ENCODE data around the gene FHOD1. TPM values are rescaled to one million over a fixed set of nuclear protein-coding genes. Genes with fewer than 3 reads are reported as not detected.

Gene FHOD1
- total and polyA plus RNA-seq, 2 of the 4 experiments (the other 2 are of a cell fraction): 13.8 to 64.0 TPM

DNA sequence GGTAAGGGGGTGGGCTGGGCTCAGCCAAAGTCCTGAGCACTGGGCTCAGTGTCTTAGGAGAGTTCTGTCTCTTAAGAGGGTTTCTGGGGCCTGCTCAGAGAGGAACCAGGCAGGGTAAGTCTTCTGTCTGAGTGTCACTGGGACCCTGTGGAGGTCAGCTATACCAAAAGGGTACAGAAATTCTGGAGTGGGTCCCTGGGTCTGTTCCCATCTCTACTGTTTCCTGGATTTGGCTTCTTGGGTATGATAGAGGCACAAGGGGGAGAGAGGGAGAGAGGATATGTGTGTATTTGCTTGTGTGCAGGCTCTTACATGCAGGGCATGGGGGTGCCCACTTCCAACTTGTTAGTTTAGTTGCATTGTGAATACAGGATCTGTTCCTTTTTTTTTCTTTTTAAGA is 53.7 kb downstream of the FHOD1 start:
- no peak overlapping the region for H3K14ac ChIP-seq (replicated peaks; ENCODE audit: low read depth, low read length)
- peaks cover 34% of the 10 kb centered on the region for H4K20me1 ChIP-seq (ENCODE audit: insufficient read depth, low read length)
- H2BK20ac ChIP-seq (ENCODE audit: low read depth, low read length): no peak overlapping the region
- no peak overlapping the region for H2AK5ac ChIP-seq (ENCODE audit: low read depth, low read length)
- ATAC-seq (ENCODE audit: low read depth): no peak
- no peak overlapping the region for H3K56ac ChIP-seq (ENCODE audit: extremely low read depth, insufficient read depth, low read length)
- H3K4me3 ChIP-seq (ENCODE audit: insufficient read depth, low read depth, low read length): no peak overlapping the region
- H3K4me1 ChIP-seq (ENCODE audit: control insufficient read depth, insufficient read depth, low read length): peaks cover 15% of the 10 kb centered on the region
- H3K18ac ChIP-seq (ENCODE audit: low read depth, low read length): no peak overlapping the region
- no TSS peak for BruUV-seq (replicated peaks)
- H2BK15ac ChIP-seq (ENCODE audit: low read depth, low read length): no peak overlapping the region
- intact Hi-C loops (cut with micrococcal nuclease): no loop called here
- H2AK9ac ChIP-seq (replicated peaks; ENCODE audit: low read depth, low read length, poor library complexity): no peak overlapping the region
- POLR2A ChIA-PET (ENCODE audit: unreplicated experiment): no interaction called here
- no peak overlapping the region for H3K4ac ChIP-seq (ENCODE audit: low read depth, low read length)
- in situ Hi-C loops (cut with MboI; ENCODE audit: low sequenced_read_pairs): no loop called here
- no peak overlapping the region for H2BK120ac ChIP-seq (ENCODE audit: low read depth, low read length)
- H3K4me2 ChIP-seq (ENCODE audit: low read depth, low read length): peak overlapping the region; percentile 75
- H3K9me1 ChIP-seq (ENCODE audit: insufficient read depth, low read length): peaks cover 23% of the 10 kb centered on the region
- H3K23ac ChIP-seq (ENCODE audit: low read depth, low read length): peak overlapping the region; percentile 24
- no peak overlapping the region for H2AFZ ChIP-seq (replicated peaks; ENCODE audit: low read length, poor library complexity)
- H4K5ac ChIP-seq (ENCODE audit: low read depth, low read length): no peak overlapping the region
- peaks cover 51% of the 10 kb centered on the region for H3K36me3 ChIP-seq (ENCODE audit: control insufficient read depth, insufficient read depth, low read length)
- CTCF ChIA-PET: no interaction called here
- dilution Hi-C loops (cut with HindIII; ENCODE audit: low sequenced_read_pairs, unreplicated experiment): no loop called here
- H3K9ac ChIP-seq (ENCODE audit: low read depth, low read length): peak overlapping the region; percentile 98; the same call in 1 of the 2 replicates
- H2BK5ac ChIP-seq (ENCODE audit: low read depth, low read length, poor library complexity, severe bottlenecking): no peak overlapping the region
- no peak overlapping the region for H3K27ac ChIP-seq (ENCODE audit: insufficient read depth, low read length)
- H4K8ac ChIP-seq (ENCODE audit: low read depth in 2 of 2, low read length in 2 of 2): no peak overlapping the region
- H3K79me1 ChIP-seq (ENCODE audit: low read depth in 1 of 2, low read length in 2 of 2): peaks cover 25 to 54% of the 10 kb centered on the region in 2 experiments
- DNase-seq: no peak
- H4K91ac ChIP-seq (ENCODE audit: insufficient read depth, low read depth, low read length): no peak overlapping the region
- no peaks in the 10 kb centered on the region for H3K9me3 ChIP-seq (ENCODE audit: control insufficient read depth, insufficient read depth, low read length)
- TF ChIP-seq, protein P1, sequence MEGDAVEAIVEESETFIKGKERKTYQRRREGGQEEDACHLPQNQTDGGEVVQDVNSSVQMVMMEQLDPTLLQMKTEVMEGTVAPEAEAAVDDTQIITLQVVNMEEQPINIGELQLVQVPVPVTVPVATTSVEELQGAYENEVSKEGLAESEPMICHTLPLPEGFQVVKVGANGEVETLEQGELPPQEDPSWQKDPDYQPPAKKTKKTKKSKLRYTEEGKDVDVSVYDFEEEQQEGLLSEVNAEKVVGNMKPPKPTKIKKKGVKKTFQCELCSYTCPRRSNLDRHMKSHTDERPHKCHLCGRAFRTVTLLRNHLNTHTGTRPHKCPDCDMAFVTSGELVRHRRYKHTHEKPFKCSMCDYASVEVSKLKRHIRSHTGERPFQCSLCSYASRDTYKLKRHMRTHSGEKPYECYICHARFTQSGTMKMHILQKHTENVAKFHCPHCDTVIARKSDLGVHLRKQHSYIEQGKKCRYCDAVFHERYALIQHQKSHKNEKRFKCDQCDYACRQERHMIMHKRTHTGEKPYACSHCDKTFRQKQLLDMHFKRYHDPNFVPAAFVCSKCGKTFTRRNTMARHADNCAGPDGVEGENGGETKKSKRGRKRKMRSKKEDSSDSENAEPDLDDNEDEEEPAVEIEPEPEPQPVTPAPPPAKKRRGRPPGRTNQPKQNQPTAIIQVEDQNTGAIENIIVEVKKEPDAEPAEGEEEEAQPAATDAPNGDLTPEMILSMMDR (conservative IDR thresholded peaks at IDR 0.05; ENCODE audit: low read depth, low read length): no peak
- TF ChIP-seq BHLHE40 (IDR thresholded peaks at IDR 0.05; ENCODE audit: low read depth, low read length) (no peak), MXI1 (IDR thresholded peaks at IDR 0.05; ENCODE audit: borderline replicate concordance, low read depth, low read length) (no peak), MAZ (IDR thresholded peaks at IDR 0.05; ENCODE audit: borderline replicate concordance, low read depth, low read length) (no peak), FOS (IDR thresholded peaks at IDR 0.05; ENCODE audit: low read depth, low read length) (no peak), POLR2A (IDR thresholded peaks at IDR 0.05; ENCODE audit: low read depth, low read length) (no peak), MAFK (IDR thresholded peaks at IDR 0.05; ENCODE audit: low read depth, low read length) (no peak), NFE2L2 (IDR thresholded peaks at IDR 0.05; ENCODE audit: low read depth, low read length) (no peak), CEBPB (IDR thresholded peaks at IDR 0.05; ENCODE audit: low read depth, low read length) (no peak), RFX5 (IDR thresholded peaks at IDR 0.05; ENCODE audit: low read depth, low read length) (no peak), CHD1 (IDR thresholded peaks at IDR 0.05; ENCODE audit: low read depth, low read length) (no peak)
- TF ChIP-seq, protein P2, sequence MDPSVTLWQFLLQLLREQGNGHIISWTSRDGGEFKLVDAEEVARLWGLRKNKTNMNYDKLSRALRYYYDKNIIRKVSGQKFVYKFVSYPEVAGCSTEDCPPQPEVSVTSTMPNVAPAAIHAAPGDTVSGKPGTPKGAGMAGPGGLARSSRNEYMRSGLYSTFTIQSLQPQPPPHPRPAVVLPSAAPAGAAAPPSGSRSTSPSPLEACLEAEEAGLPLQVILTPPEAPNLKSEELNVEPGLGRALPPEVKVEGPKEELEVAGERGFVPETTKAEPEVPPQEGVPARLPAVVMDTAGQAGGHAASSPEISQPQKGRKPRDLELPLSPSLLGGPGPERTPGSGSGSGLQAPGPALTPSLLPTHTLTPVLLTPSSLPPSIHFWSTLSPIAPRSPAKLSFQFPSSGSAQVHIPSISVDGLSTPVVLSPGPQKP (IDR thresholded peaks at IDR 0.05; ENCODE audit: borderline replicate concordance, low read depth, low read length): no peak
- no peaks in the 10 kb centered on the region for H3K27me3 ChIP-seq (ENCODE audit: control insufficient read depth, insufficient read depth, low read length)
